IMR-90 (cell line): ENCODE results near the gene RABGEF1. TPM values are rescaled to one million over a fixed set of nuclear protein-coding genes. Genes with fewer than 3 reads are reported as not detected.

Experiments
- ATAC-seq: fragments of 200-7000 bp; cut with Tn5 transposase; 2 replicates; pipeline ENCODE4 v1.9.1; 2020; ENCODE audit warnings: low read depth, mild to moderate bottlenecking, moderate library complexity
- BruUV-seq: library from RNA; stranded (reverse); fragments of 400-500 nt; replicated peaks from 2 replicates; lab custom pipeline; 2021; lab: Mats Ljungman, UMichigan
- CTCF ChIA-PET: fragments of 300-600 bp; formaldehyde crosslinking; extraction: SDS; loops from one replicate; lab custom pipeline; 2021; ENCODE audit warnings: antibody characterized with exemption; lab: Yijun Ruan, JAX
- POLR2A ChIA-PET: fragments of 300-600 bp; sonication (Branson Sonifier 250); formaldehyde crosslinking; loops from one replicate; lab custom pipeline; 2022; ENCODE audit warnings: antibody characterized with exemption; ENCODE audit not compliant: unreplicated experiment; lab: Charles Lee
- DNase-seq: peaks from one replicate; pipeline ENCODE4 v3.0.0; 2013
- H2AFZ ChIP-seq: replicated peaks from 2 replicates; pipeline ENCODE3; 2013; ENCODE audit warnings: low read length, mild to moderate bottlenecking; ENCODE audit not compliant: poor library complexity
- H2AK5ac ChIP-seq: 2 replicates; pipeline ENCODE4 v1.6.1; 2013; ENCODE audit warnings: low read depth, low read length, inconsistent platforms
- H2AK9ac ChIP-seq: replicated peaks from 2 replicates; pipeline ENCODE3; 2013; ENCODE audit warnings: mild to moderate bottlenecking, low read depth, low read length, moderate library complexity; ENCODE audit not compliant: poor library complexity
- H2BK120ac ChIP-seq: 2 replicates; pipeline ENCODE4 v1.6.1; 2013; ENCODE audit warnings: low read depth, low read length, inconsistent platforms
- H2BK15ac ChIP-seq: 3 replicates; pipeline ENCODE4 v1.6.1; 2013; ENCODE audit warnings: low read depth, low read length, inconsistent platforms
- H2BK20ac ChIP-seq: 2 replicates; pipeline ENCODE4 v1.6.1; 2013; ENCODE audit warnings: low read depth, mild to moderate bottlenecking, inconsistent platforms, low read length, moderate library complexity
- H2BK5ac ChIP-seq: 2 replicates; pipeline ENCODE4 v1.6.1; 2013; ENCODE audit warnings: mild to moderate bottlenecking, low read depth, low read length, inconsistent platforms; ENCODE audit not compliant: poor library complexity, severe bottlenecking
- H3K14ac ChIP-seq: replicated peaks from 2 replicates; pipeline ENCODE4 v1.6.1; 2013; ENCODE audit warnings: low read depth, low read length, inconsistent platforms
- H3K18ac ChIP-seq: 2 replicates; pipeline ENCODE4 v1.6.1; 2013; ENCODE audit warnings: low read depth, low read length, control low read depth
- H3K23ac ChIP-seq: 2 replicates; pipeline ENCODE4 v1.6.1; 2013; ENCODE audit warnings: low read depth, low read length, inconsistent platforms
- H3K27ac ChIP-seq: 2 replicates; pipeline ENCODE4 v1.5.1; 2013; ENCODE audit warnings: mild to moderate bottlenecking, control low read depth, low read length; ENCODE audit not compliant: insufficient read depth
- H3K27me3 ChIP-seq: 2 replicates; pipeline ENCODE4 v1.6.1; 2013; ENCODE audit warnings: low read length; ENCODE audit not compliant: control insufficient read depth, insufficient read depth
- H3K36me3 ChIP-seq: 2 replicates; pipeline ENCODE4 v1.6.1; 2013; ENCODE audit warnings: low read length, mixed read lengths; ENCODE audit not compliant: control insufficient read depth, insufficient read depth
- H3K4ac ChIP-seq: 2 replicates; pipeline ENCODE4 v1.6.1; 2013; ENCODE audit warnings: low read depth, low read length, inconsistent platforms
- H3K4me1 ChIP-seq: 2 replicates; pipeline ENCODE4 v1.6.1; 2013; ENCODE audit warnings: low read length, mixed read lengths; ENCODE audit not compliant: control insufficient read depth, insufficient read depth
- H3K4me2 ChIP-seq: 2 replicates; pipeline ENCODE4 v1.6.1; 2013; ENCODE audit warnings: low read depth, mild to moderate bottlenecking, control low read depth, low read length, moderate library complexity
- H3K4me3 ChIP-seq: 2 replicates; pipeline ENCODE4 v1.5.1; 2013; ENCODE audit warnings: low read depth, mild to moderate bottlenecking, control low read depth, low read length, moderate library complexity; ENCODE audit not compliant: insufficient read depth
- H3K56ac ChIP-seq: 2 replicates; pipeline ENCODE4 v1.6.1; 2013; ENCODE audit warnings: low read length, inconsistent platforms; ENCODE audit not compliant: insufficient read depth; ENCODE audit errors: extremely low read depth
- H3K79me1 ChIP-seq, 2 experiments: 2 replicates each; pipeline ENCODE4 v1.6.1; 2013; ENCODE audit warnings: low read length in 2 of 2, inconsistent platforms in 1 of 2, low read depth in 1 of 2
- H3K9ac ChIP-seq: 2 replicates; pipeline ENCODE4 v1.6.1; 2013; ENCODE audit warnings: low read depth, low read length, control low read depth
- H3K9me1 ChIP-seq: 2 replicates; pipeline ENCODE4 v1.6.1; 2013; ENCODE audit warnings: low read length, inconsistent platforms; ENCODE audit not compliant: insufficient read depth
- H3K9me3 ChIP-seq: 2 replicates; pipeline ENCODE4 v1.6.1; 2013; ENCODE audit warnings: low read length; ENCODE audit not compliant: control insufficient read depth, insufficient read depth
- H4K20me1 ChIP-seq: 2 replicates; pipeline ENCODE4 v1.6.1; 2013; ENCODE audit warnings: low read length, inconsistent platforms; ENCODE audit not compliant: insufficient read depth
- H4K5ac ChIP-seq: 2 replicates; pipeline ENCODE4 v1.6.1; 2013; ENCODE audit warnings: mild to moderate bottlenecking, low read depth, low read length, control low read depth
- H4K8ac ChIP-seq, 2 experiments: 2 replicates each; pipeline ENCODE4 v1.6.1; 2013; ENCODE audit warnings: low read depth in 2 of 2, low read length in 2 of 2, control low read depth in 1 of 2, inconsistent platforms in 1 of 2
- H4K91ac ChIP-seq: 2 replicates; pipeline ENCODE4 v1.6.1; 2013; ENCODE audit warnings: low read depth, low read length, inconsistent platforms; ENCODE audit not compliant: insufficient read depth
- CEBPB ChIP-seq: IDR thresholded peaks from 2 replicates; pipeline ENCODE4 v1.6.1; 2012; ENCODE audit warnings: low read depth, low read length, improper control_type of control experiment
- CHD1 ChIP-seq: IDR thresholded peaks from 2 replicates; pipeline ENCODE4 v1.6.1; 2012; ENCODE audit warnings: low read depth, low read length, improper control_type of control experiment
- FOS ChIP-seq: fragments of 150-350 bp; IDR thresholded peaks from 2 replicates; pipeline ENCODE4 v1.6.1; 2016; ENCODE audit warnings: low read depth, low read length
- MAZ ChIP-seq: IDR thresholded peaks from 2 replicates; pipeline ENCODE4 v1.6.1; 2012; ENCODE audit warnings: low read depth, mild to moderate bottlenecking, low read length, improper control_type of control experiment, moderate library complexity, borderline replicate concordance
- MXI1 ChIP-seq: IDR thresholded peaks from 2 replicates; pipeline ENCODE4 v1.6.1; 2012; ENCODE audit warnings: low read depth, mild to moderate bottlenecking, low read length, moderate library complexity, borderline replicate concordance
- NFE2L2 ChIP-seq: fragments of 150-350 bp; IDR thresholded peaks from 2 replicates; pipeline ENCODE4 v1.6.1; 2016; ENCODE audit warnings: low read depth, mild to moderate bottlenecking, low read length
- POLR2A ChIP-seq: IDR thresholded peaks from 2 replicates; pipeline ENCODE4 v1.6.1; 2012; ENCODE audit warnings: mild to moderate bottlenecking, low read depth, low read length
- RAD21 ChIP-seq: IDR thresholded peaks from 2 replicates; pipeline ENCODE4 v1.6.1; 2012; ENCODE audit warnings: low read length, improper control_type of control experiment
- RCOR1 ChIP-seq: IDR thresholded peaks from 2 replicates; pipeline ENCODE4 v1.6.1; 2012; ENCODE audit warnings: mild to moderate bottlenecking, low read length, improper control_type of control experiment; ENCODE audit not compliant: insufficient replicate concordance
- RFX5 ChIP-seq: IDR thresholded peaks from 2 replicates; pipeline ENCODE4 v1.8.0; 2012; ENCODE audit warnings: low read depth, mild to moderate bottlenecking, low read length, moderate library complexity
- SMC3 ChIP-seq: fragments of 150-350 bp; IDR thresholded peaks from 2 replicates; pipeline ENCODE4 v1.6.1; 2016; ENCODE audit warnings: low read depth, mild to moderate bottlenecking, antibody characterized with exemption, low read length, moderate library complexity
- WGBS, 2 experiments: methylation state at CpG; one replicate each; pipeline versions ENCODE4 v1.1.5 to v1.1.7; 2013; ENCODE audit warnings: missing lambda C conversion rate in 2 of 2; ENCODE audit not compliant: insufficient read length in 1 of 2; ENCODE audit errors: extremely low coverage in 2 of 2; 5-methylcytosine and 5-hydroxymethylcytosine counted together
- dilution Hi-C: fragments of 300-500 bp; cut with HindIII; formaldehyde crosslinking; loops from one replicate; pipeline ENCODE4 v1.14.3; 2018; ENCODE audit warnings: low sequenced_read_pairs; ENCODE audit not compliant: unreplicated experiment
- in situ Hi-C: fragments of 300-500 bp; cut with MboI; formaldehyde crosslinking; loops from 3 replicates; pipeline ENCODE4 v1.14.3; 2019; ENCODE audit warnings: low sequenced_read_pairs, inconsistent platforms, mixed read lengths
- intact Hi-C: fragments of 100-400 bp; cut with micrococcal nuclease; formaldehyde crosslinking; loops from 2 replicates; pipeline ENCODE4 v1.10.0; 2022
- polyA plus RNA-seq, 3 experiments: library from polyadenylated mRNA; depleted of rRNA; stranded (reverse); fragments of >200 nt; gene quantifications; 2 replicates each; pipeline ENCODE4 v1.2.3, GENCODE V29; 2012; ENCODE audit warnings: low replicate concordance in 1 of 3
- total RNA-seq: library from RNA; depleted of rRNA; stranded (reverse); fragments of >200 nt; gene quantifications from 2 replicates; pipeline ENCODE4 v1.2.3, GENCODE V29; 2012
- TF ChIP-seq, protein P1 (sequence below): conservative IDR thresholded peaks from 2 replicates; pipeline ENCODE4 v1.5.1; 2012; ENCODE audit warnings: mild to moderate bottlenecking, low read depth, low read length, improper control_type of control experiment
- TF ChIP-seq, protein P2 (sequence below): fragments of 150-350 bp; IDR thresholded peaks from 2 replicates; pipeline ENCODE4 v1.6.1; 2017; ENCODE audit warnings: mild to moderate bottlenecking, antibody characterized with exemption, low read length, low read depth
- TF ChIP-seq, protein P3 (sequence below): fragments of 150-350 bp; IDR thresholded peaks from 2 replicates; pipeline ENCODE4 v1.6.1; 2016; ENCODE audit warnings: low read depth, mild to moderate bottlenecking, low read length, moderate library complexity, borderline replicate concordance

Gene RABGEF1
- total and polyA plus RNA-seq, 2 of the 4 experiments (the other 2 are of a cell fraction) = 34.9 to 56.6 TPM

DNA sequence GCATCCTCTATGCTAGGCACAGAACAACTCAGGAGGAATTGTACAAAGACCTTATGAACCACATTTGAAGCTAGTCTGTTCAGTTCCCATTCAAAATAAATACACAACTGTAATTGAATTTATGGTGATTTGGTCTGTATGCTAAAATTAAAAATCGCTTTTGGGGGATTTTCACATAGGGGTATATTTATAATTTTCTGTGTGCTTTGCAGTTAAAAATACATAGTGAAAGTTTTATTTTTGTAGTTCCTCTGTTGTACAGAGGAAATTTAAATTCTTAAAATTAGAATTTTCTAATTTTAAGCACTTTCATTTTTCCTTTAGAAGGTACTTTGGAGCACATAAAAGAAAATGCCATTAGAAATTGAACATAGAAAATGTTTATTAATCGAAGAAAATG is 6.9 kb downstream of the RABGEF1 start:
- BruUV-seq = no TSS peak
- Histone ChIP-seq H3K27me3 (no peaks in the 10 kb centered on the region), H4K8ac (no peak overlapping the region), H3K4me3 (no peak overlapping the region), H3K9ac (no peak overlapping the region), H3K79me1 (peaks cover 5 to 55% of the 10 kb centered on the region in 2 experiments), H2BK120ac (no peak overlapping the region), H2AK9ac (no peak overlapping the region), H4K91ac (no peak overlapping the region), H3K23ac (no peak overlapping the region), H3K18ac (no peak overlapping the region), H3K56ac (no peak overlapping the region), H3K4ac (no peak overlapping the region), H3K9me1 (peaks cover 3% of the 10 kb centered on the region; the same call in 1 of the 2 replicates), H4K5ac (no peak overlapping the region), H2BK15ac (no peak overlapping the region), H4K20me1 (peaks cover 53% of the 10 kb centered on the region), H3K4me2 (no peak overlapping the region), H3K9me3 (no peaks in the 10 kb centered on the region), H3K36me3 (peaks cover 2% of the 10 kb centered on the region; the same call in 1 of the 2 replicates), H2AFZ (no peak overlapping the region), H2BK5ac (no peak overlapping the region), H2BK20ac (no peak overlapping the region), H3K4me1 (peaks cover 2% of the 10 kb centered on the region), H2AK5ac (no peak overlapping the region), H3K27ac (no peak overlapping the region), H3K14ac (no peak overlapping the region)
- intact Hi-C loops (no loop called here), dilution Hi-C loops (no loop called here), in situ Hi-C loops (no loop called here)
- WGBS, 2 experiments = no CpG with 5 or more reads among the region's 2 CpGs
- POLR2A ChIA-PET = no interaction called here
- TF ChIP-seq, protein P1, sequence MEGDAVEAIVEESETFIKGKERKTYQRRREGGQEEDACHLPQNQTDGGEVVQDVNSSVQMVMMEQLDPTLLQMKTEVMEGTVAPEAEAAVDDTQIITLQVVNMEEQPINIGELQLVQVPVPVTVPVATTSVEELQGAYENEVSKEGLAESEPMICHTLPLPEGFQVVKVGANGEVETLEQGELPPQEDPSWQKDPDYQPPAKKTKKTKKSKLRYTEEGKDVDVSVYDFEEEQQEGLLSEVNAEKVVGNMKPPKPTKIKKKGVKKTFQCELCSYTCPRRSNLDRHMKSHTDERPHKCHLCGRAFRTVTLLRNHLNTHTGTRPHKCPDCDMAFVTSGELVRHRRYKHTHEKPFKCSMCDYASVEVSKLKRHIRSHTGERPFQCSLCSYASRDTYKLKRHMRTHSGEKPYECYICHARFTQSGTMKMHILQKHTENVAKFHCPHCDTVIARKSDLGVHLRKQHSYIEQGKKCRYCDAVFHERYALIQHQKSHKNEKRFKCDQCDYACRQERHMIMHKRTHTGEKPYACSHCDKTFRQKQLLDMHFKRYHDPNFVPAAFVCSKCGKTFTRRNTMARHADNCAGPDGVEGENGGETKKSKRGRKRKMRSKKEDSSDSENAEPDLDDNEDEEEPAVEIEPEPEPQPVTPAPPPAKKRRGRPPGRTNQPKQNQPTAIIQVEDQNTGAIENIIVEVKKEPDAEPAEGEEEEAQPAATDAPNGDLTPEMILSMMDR = no peak
- TF ChIP-seq CEBPB = no peak
- no peak for TF ChIP-seq SMC3
- no peak for TF ChIP-seq NFE2L2
- TF ChIP-seq, protein P2, sequence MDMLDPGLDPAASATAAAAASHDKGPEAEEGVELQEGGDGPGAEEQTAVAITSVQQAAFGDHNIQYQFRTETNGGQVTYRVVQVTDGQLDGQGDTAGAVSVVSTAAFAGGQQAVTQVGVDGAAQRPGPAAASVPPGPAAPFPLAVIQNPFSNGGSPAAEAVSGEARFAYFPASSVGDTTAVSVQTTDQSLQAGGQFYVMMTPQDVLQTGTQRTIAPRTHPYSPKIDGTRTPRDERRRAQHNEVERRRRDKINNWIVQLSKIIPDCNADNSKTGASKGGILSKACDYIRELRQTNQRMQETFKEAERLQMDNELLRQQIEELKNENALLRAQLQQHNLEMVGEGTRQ = no peak
- no peak for TF ChIP-seq RFX5
- no peak for TF ChIP-seq MAZ
- TF ChIP-seq FOS = no peak
- no peak for TF ChIP-seq CHD1
- no peak for TF ChIP-seq RAD21
- no peak for TF ChIP-seq RCOR1
- TF ChIP-seq, protein P3, sequence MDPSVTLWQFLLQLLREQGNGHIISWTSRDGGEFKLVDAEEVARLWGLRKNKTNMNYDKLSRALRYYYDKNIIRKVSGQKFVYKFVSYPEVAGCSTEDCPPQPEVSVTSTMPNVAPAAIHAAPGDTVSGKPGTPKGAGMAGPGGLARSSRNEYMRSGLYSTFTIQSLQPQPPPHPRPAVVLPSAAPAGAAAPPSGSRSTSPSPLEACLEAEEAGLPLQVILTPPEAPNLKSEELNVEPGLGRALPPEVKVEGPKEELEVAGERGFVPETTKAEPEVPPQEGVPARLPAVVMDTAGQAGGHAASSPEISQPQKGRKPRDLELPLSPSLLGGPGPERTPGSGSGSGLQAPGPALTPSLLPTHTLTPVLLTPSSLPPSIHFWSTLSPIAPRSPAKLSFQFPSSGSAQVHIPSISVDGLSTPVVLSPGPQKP = no peak
- no peak for TF ChIP-seq POLR2A
- no peak for TF ChIP-seq MXI1
- ATAC-seq (no peak), DNase-seq (no peak)
- CTCF ChIA-PET = no interaction called here
